GM23338 (cell line): Measurements from ENCODE around the gene POC1B. TPM values are rescaled to one million over a fixed set of nuclear protein-coding genes. Genes with fewer than 3 reads are reported as not detected.

ENCODE experiments used
- ATAC-seq: fragments of 200-7000 bp; cut with Tn5 transposase; 3 replicates; pipeline ENCODE4 v1.9.1; 2020
- DNase-seq: peaks from one replicate; pipeline ENCODE4 v3.0.0-alpha.2; 2015; ENCODE audit warnings: low spot score
- H2AFZ ChIP-seq: fragments of 200-600 bp; sonication (generic); 2 replicates; pipeline ENCODE4 v1.8.0; 2016; ENCODE audit warnings: antibody characterized with exemption, mild to moderate bottlenecking, moderate library complexity
- H3F3A ChIP-seq: fragments of 200-600 bp; sonication (generic); replicated peaks from 2 replicates; pipeline ENCODE4 v1.8.0; 2017; ENCODE audit warnings: antibody characterized with exemption, mixed run types, low read depth
- H3K27ac ChIP-seq: fragments of 200-600 bp; sonication (generic); 2 replicates; pipeline ENCODE4 v1.6.1; 2016; ENCODE audit warnings: low read depth
- H3K27me3 ChIP-seq: fragments of 200-600 bp; sonication (generic); 2 replicates; pipeline ENCODE4 v1.8.0; 2016; ENCODE audit warnings: mild to moderate bottlenecking, mixed run types, moderate library complexity; ENCODE audit not compliant: insufficient read depth
- H3K36me3 ChIP-seq: fragments of 200-600 bp; sonication (generic); 2 replicates; pipeline ENCODE4 v1.8.0; 2016; ENCODE audit warnings: mild to moderate bottlenecking; ENCODE audit not compliant: insufficient read depth
- H3K4me1 ChIP-seq: fragments of 200-600 bp; sonication (generic); 2 replicates; pipeline ENCODE4 v1.8.0; 2016; ENCODE audit warnings: mild to moderate bottlenecking, moderate library complexity; ENCODE audit not compliant: insufficient read depth
- H3K4me2 ChIP-seq: fragments of 200-600 bp; sonication (generic); 2 replicates; pipeline ENCODE4 v1.7.1; 2017; ENCODE audit warnings: mixed run types
- H3K4me3 ChIP-seq: fragments of 200-600 bp; sonication (generic); 2 replicates; pipeline ENCODE4 v1.6.1; 2016; ENCODE audit warnings: mixed run types
- H3K79me2 ChIP-seq: fragments of 200-600 bp; sonication (generic); replicated peaks from 2 replicates; pipeline ENCODE4 v1.8.0; 2017; ENCODE audit warnings: mild to moderate bottlenecking; ENCODE audit not compliant: insufficient read depth
- H3K9me2 ChIP-seq: fragments of 200-600 bp; sonication (generic); 2 replicates; pipeline ENCODE4 v1.8.0; 2017; ENCODE audit not compliant: insufficient read depth
- H4K20me1 ChIP-seq: fragments of 200-600 bp; sonication (generic); replicated peaks from 2 replicates; pipeline ENCODE4 v1.8.0; 2017; ENCODE audit warnings: mild to moderate bottlenecking; ENCODE audit not compliant: insufficient read depth
- H3K27ac Mint-ChIP-seq: 2 replicates; pipeline ENCODE4 v1.8.0; 2020; ENCODE audit warnings: inconsistent platforms, mild to moderate bottlenecking, moderate library complexity, mixed read lengths
- H3K27me3 Mint-ChIP-seq: 3 replicates; pipeline ENCODE4 v1.8.0; 2022; ENCODE audit warnings: low read depth, mild to moderate bottlenecking, moderate library complexity, mixed read lengths, inconsistent platforms; ENCODE audit not compliant: insufficient read depth, poor library complexity
- H3K36me3 Mint-ChIP-seq: 3 replicates; pipeline ENCODE4 v1.8.0; 2021; ENCODE audit warnings: low read depth, mild to moderate bottlenecking, inconsistent platforms, moderate library complexity, mixed read lengths
- H3K4me1 Mint-ChIP-seq: 3 replicates; pipeline ENCODE4 v1.8.0; 2020; ENCODE audit warnings: mild to moderate bottlenecking, inconsistent platforms, mixed read lengths
- H3K4me3 Mint-ChIP-seq: 3 replicates; pipeline ENCODE4 v1.8.0; 2021; ENCODE audit warnings: moderate library complexity, mild to moderate bottlenecking, inconsistent platforms, mixed read lengths
- H3K9me3 Mint-ChIP-seq: 3 replicates; pipeline ENCODE4 v1.8.0; 2020; ENCODE audit warnings: moderate library complexity, mild to moderate bottlenecking, inconsistent platforms, mixed read lengths
- CREB1 ChIP-seq: fragments of 250-450 bp; sonication (Bioruptor Pico); IDR thresholded peaks from 2 replicates; pipeline ENCODE4 v1.5.0; 2020; ENCODE audit warnings: low read depth, mild to moderate bottlenecking, moderate library complexity
- CTCF ChIP-seq, 2 experiments: fragments of 200-600 bp in 1 of 2; sonication (generic) in 1 of 2; conservative IDR thresholded peaks; 2 replicates each; pipeline versions ENCODE4 v1.5.1 to v1.6.1; 2016 to 2017; ENCODE audit warnings: antibody characterized with exemption in 2 of 2, low read depth in 2 of 2, mild to moderate bottlenecking in 2 of 2, moderate library complexity in 1 of 2
- JUNB ChIP-seq: IDR thresholded peaks from one replicate; pipeline ENCODE4 v1.6.1; 2016; ENCODE audit warnings: antibody characterized with exemption; ENCODE audit not compliant: unreplicated experiment
- POLR2AphosphoS5 ChIP-seq: IDR thresholded peaks from 2 replicates; pipeline ENCODE4 v1.6.1; 2016; ENCODE audit warnings: antibody characterized with exemption, low read depth
- REST ChIP-seq: IDR thresholded peaks from one replicate; pipeline ENCODE4 v1.6.1; 2018; ENCODE audit warnings: antibody characterized with exemption; ENCODE audit not compliant: unreplicated experiment
- STAT1 ChIP-seq: IDR thresholded peaks from one replicate; pipeline ENCODE4 v1.6.1; 2016; ENCODE audit warnings: antibody characterized with exemption; ENCODE audit not compliant: unreplicated experiment
- ZNF462 ChIP-seq: fragments of 250-450 bp; sonication (Bioruptor Pico); IDR thresholded peaks from 2 replicates; pipeline ENCODE4 v1.5.0; 2020; ENCODE audit warnings: mild to moderate bottlenecking, moderate library complexity
- polyA plus RNA-seq: library from polyadenylated mRNA; unstranded; fragments of >200 nt; fragmentation: Nextera tagmentation; extraction: Ambion mirVana; gene quantifications from 2 replicates; pipeline ENCODE4 v1.2.1, GENCODE V29; 2016
- total RNA-seq: library from RNA; depleted of rRNA; stranded (reverse); fragments of >200 nt; shearing (Covaris generic); gene quantifications from 2 replicates; pipeline ENCODE4 v1.2.3, GENCODE V29; 2014

Gene POC1B
- total and polyA plus RNA-seq, 2 experiments from 2014 or later = 11.8 to 17.5 TPM

GRCh38 chr12:89421092-89421835 is 104.6 kb downstream of the POC1B start:
- Histone ChIP-seq H3K36me3 (no peaks in the 10 kb centered on the region), H3K27ac (no peak overlapping the region), H3K9me2 (no peaks in the 10 kb centered on the region), H3K4me3 (no peak overlapping the region), H4K20me1 (no peaks in the 10 kb centered on the region), H3K4me2 (no peak overlapping the region), H3K27me3 (no peaks in the 10 kb centered on the region), H3K4me1 (peaks cover 16% of the 10 kb centered on the region), H3K79me2 (no peaks in the 10 kb centered on the region), H3F3A (no peaks in the 10 kb centered on the region), H2AFZ (no peak overlapping the region)
- Mint-ChIP-seq H3K4me3 (no peak overlapping the region), H3K9me3 (no peaks in the 10 kb centered on the region), H3K27ac (no peak overlapping the region), H3K4me1 (peaks cover 17% of the 10 kb centered on the region), H3K36me3 (no peaks in the 10 kb centered on the region), H3K27me3 (no peaks in the 10 kb centered on the region)
- DNase-seq = peak; percentile 27
- TF ChIP-seq CREB1 (CRISPR knock-in tag) (no peak), REST (no peak), POLR2AphosphoS5 (no peak), CTCF (conservative IDR thresholded peaks at IDR 0.05; ENCODE audit: low read depth in 2 of 2) (peak; percentile 25 to 36; a peak in 1 of 4 replicates), JUNB (no peak), STAT1 (no peak), ZNF462 (CRISPR knock-in tag) (no peak)
- no peak for ATAC-seq
